Melanocyte of skin (primary cell): Measurements from ENCODE around the gene LRRC28. TPM values are rescaled to one million over a fixed set of nuclear protein-coding genes. Genes with fewer than 3 reads are reported as not detected.

Source experiments
- total RNA-seq, 2 donors: library from RNA; depleted of rRNA; stranded (reverse); fragments of >200 nt; gene quantifications; 2 replicates each; pipeline ENCODE4 v1.2.3, GENCODE V29; 2012

The LRRC28 gene
- 10 to 100 TPM; 21.6 to 23.1 TPM for total RNA-seq

DNA sequence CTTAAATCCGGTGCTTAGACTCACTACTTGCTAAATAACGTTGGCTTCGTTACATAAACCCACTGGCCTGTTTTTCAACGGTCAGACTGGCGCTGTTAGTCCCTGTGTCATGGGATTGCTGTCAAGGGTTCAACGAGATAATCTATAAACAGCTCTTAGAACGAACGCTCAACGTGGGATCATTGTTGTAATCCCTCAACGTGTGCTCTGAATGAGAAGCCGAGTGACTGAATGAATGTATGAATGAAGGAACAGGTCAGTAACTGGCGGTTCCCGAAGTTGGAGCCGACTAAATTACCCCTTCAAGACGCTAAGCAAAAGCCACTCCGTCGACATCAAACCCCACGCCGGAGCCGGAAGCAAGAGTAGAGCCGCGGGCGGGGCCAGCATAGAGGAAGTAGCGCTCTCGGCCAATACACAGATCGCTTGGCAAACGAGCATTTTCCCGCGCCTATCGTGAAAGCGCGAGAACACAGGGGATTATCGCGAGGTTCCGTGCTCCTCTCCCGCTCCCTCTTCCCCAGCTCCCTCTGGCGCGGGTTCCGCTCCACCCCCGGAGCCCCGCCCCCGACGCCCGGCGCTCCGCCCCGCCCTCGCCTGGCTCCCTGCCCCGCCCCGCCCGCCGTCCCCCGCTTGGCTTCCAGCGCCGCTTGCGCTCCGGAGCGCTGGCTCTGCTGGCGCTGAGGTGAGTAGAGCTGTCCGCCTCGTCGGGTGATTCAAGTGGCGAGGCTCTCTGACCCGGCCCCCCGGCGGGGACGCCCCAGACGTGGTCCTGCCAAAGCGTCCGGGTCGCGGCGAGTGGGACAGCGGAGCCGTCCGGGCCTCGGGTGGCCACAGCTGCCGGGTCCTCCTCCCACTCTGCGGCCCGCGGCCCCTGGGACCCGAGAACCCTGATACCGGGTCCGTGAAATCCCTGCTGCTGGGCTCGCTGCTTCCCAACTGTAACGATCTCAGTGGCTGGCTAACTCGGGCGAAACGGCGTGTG is at the start of gene LRRC28:
Gene LRRC28 (plus strand): TSS at position 625 of the 985 bp plus-strand sequence. CDS start 4,477 bp downstream, outside the sequence.

DNA sequence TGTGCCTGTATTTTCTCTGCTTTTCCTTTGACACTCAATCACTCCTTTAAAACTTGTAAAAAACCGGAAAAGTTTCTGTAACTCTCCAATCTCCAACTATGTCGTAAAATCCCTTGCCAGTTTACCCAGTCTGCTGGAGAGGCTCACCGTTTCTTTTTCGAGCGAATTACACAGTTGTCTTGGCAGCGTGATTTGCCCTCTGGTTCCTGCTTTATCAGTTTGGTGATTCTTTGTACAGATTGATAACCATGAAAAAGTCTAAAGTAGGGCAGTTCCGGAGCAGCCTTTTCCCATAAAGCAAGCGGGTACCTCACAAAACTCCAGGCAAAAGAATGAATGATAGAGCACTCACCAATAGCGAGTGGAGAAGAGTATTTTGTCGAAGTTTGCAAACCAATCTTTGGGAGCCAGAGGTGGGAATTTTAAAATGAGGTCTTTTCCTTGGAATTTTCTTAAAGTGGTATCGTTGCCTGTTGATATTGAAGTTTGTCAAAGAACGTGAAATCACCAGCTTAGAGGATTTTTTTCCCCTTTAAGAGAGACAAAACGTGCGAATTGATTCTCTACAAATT is 1.9 kb upstream of the LRRC28 start, which contains the start of gene TTC23:
Gene TTC23 (minus strand): TSS at position 312 of the 572 bp plus-strand sequence. CDS start 20,869 bp downstream, outside the sequence.

Other genes with a start within 250 kb of the LRRC28 start
- gene PGPEP1L, start 243.7 kb upstream of the LRRC28 start, total RNA-seq = not detected
- gene SYNM, start 146.4 kb upstream of the LRRC28 start, total RNA-seq = 1 to 10 TPM; 3.0 to 3.4 TPM
- 10 to 100 TPM; 28.3 to 35.8 TPM for gene TTC23, start 1.9 kb upstream of the LRRC28 start, total RNA-seq